ENCODE measurements around the gene FAU. TPM values are rescaled to one million over a fixed set of nuclear protein-coding genes. Genes with fewer than 3 reads are reported as not detected.

Gene FAU
- total RNA-seq = 496 and 642 TPM in 2 replicates

DNA sequence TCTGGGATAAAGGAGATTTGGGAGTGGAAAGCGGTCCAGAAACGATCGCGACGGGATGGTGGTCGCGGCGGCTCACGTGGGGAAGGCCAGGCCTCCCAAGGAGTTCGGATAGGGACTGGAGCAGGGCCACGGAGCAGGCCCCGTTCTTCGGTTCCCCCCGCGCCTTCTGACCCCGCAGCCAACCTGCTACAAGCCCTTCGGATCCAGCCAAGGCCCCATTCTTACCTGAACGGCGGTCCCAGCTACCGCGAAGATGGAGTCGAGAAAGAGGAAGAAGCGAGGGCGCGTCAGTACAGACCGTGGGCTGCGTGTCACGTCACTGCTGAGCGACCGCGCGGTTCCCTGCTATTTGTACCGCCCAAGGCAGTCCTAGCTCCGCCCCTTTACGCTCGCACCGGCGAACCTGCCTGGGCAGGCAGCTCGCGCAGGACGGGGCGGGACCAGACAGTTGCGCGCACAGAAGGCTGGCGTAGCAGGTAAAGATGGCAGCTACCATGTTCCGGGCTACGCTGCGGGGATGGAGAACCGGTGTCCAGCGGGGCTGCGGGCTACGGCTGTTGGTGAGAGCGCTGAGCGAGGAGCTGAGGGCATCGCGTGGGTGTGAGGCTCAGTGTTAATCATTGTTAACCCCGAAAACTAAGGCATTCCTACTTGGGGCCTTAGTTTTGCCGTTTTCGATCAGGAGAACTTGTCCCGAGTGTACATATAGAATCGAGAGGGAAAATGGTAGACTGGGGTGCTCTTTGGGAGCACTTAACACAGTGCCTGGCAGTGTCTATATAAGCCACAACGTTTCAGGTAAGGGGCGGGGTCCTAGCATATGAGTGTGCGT is at the start of gene FAU, which contains the start of gene MRPL49:
Gene FAU (minus strand): TSS at position 270 of the 832 bp plus-strand sequence. CDS start 321 bp downstream, outside the sequence.
Gene MRPL49 (plus strand): TSS at position 457 of the 832 bp plus-strand sequence. CDS start 26 bp downstream, at position 483.

DNA sequence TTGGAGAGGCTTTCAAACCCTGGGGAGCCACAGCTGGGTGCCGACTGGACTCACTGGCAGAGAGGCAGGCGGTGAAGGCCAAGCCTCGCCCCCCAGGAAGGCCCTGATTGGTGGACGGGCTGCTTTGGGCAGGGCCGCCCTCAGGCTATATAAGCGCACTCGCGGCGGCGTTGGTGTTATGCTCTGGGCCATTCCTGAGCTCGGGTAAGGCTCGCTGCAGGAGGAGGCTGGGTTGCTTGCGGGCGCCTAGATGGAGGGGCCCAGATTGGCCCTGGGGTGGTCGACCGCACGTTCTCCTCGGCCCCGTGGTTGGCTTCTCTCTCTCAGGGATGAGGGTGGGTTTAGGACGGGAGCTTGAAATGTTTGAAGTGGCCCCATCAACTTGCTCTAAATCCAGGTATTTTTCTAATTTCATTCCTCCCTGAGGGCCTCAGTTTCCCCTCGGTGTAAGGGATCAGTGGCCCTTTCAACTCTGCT is 48.2 kb upstream of the FAU start, which contains the start of gene SPDYC:
Gene SPDYC (plus strand): TSS at position 176 of the 477 bp plus-strand sequence. CDS start 1,125 bp downstream, outside the sequence.

DNA sequence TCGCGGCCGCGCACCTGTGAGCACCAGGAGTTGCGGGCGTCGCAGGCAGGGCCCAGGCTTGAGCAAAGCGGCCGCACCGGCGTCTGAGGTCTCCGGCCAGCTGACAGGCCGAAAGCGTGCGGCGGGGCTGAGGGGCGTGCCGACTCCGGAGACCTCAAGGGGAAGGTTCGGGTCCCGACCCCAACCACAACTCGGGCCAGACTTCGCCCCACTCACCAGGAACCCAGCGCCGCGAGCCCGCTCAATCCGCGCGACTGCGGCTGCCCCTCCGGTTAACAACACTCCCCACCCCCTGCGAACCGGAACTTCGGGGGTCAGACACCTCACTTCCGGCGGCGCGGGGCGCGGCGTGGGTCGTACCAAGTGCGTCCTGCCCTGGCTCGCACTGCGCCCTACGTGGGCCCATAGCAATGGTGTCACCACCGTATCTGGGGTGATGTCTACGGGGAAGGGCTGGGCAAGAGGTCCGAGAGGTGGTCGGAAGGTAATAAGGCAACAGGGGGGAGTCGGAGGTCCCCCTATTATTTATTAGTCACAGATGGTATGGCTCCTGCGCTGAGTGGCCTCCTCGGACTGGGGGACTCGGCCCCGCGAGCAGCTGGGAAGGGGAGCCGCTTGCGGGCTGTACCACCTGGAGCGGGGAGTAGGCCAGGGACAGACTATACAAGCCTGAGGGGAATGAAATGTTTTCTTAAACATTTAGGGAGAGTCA is 12.5 kb upstream of the FAU start, which contains the start of gene SYVN1:
Gene SYVN1 (minus strand): TSS at position 280 of the 712 bp plus-strand sequence. CDS start 918 bp downstream, outside the sequence.

DNA sequence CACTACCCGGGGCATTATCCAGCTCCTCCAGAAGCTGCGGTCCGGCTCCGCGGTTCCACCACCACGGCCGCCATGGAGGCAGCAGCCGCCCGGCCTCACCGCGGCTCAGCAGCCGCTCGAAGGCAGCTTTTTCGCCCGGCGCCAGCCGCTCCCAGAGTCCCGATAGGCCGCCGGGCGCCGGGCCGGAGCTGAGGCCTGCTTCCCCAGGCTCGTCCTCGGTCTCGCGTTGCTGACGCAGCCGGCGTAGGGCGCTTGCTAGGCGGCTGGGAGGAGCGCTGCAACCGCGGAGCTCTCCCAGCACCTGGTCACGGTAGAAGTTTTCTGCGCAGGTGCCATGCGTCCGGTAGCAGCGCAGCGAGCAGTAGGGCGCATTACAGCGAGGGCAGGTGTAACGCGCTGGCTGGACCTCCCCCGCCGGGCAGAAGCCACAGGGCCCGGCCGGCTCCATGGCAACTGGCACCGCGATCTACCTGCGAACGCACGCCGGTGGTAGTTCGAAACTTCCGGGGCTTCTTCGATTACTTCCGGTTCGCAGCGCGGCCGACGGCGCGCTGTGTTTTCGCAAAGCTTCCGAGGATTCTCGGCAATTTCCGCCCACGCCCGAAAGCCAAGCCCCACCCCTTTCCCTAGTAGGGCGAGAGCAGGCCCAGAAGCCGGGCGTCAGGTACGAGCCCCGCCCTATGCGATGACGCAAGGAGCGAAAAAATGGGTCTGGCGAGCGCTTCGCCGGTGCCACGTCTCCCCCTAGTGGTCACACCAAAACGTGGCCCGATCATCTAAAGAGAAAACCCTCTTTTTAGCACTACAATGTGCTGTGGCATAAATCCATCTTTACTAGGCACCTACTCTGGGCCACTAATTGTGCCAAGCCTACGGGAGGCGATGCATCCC is 4.5 kb downstream of the FAU start, which contains the start of gene ZNHIT2:
Gene ZNHIT2 (minus strand): TSS at position 496 of the 891 bp plus-strand sequence. CDS start 48 bp downstream, at position 448.

DNA sequence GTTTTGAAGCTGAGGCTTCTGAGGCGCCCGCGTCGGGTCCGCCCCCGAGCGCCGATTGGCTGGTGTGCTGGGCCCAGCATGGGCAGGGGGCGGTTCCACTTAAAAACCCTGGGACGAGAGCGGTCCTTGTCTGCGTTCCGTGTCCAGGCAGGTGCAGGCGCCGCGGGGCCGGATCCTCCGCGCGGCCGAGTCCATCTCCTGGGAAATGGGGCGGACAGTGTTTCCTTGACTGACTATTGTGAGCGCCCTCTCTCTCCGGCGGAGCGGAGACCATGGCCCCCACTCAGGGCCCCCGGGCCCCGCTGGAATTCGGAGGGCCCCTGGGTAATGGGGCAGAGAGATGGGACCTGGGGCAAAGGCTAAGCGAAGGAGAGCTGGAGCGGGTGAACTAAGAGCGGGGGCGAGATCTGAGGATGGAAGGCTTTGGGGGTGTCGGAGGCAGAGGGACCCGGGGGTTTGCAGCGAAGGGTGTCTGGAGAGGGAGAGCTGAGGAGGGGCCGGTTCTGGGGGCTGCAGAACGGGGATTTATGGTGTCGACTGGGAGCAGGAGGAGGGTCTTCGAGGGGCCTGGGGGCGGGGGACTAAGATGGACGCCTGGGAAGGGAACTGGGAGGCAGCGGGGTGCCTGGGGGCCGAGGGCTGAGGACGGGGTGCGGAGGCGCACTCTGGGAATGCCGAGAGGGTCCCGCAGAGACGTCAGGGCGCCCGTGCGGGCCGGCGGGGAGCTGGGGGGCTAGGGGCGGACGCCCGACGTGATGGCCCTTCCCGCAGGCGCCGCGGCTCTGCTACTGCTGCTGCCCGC is 10.0 kb downstream of the FAU start, which contains the start of gene TM7SF2:
Gene TM7SF2 (plus strand): TSS at position 129 of the 802 bp plus-strand sequence. CDS start 144 bp downstream, at position 273.

DNA sequence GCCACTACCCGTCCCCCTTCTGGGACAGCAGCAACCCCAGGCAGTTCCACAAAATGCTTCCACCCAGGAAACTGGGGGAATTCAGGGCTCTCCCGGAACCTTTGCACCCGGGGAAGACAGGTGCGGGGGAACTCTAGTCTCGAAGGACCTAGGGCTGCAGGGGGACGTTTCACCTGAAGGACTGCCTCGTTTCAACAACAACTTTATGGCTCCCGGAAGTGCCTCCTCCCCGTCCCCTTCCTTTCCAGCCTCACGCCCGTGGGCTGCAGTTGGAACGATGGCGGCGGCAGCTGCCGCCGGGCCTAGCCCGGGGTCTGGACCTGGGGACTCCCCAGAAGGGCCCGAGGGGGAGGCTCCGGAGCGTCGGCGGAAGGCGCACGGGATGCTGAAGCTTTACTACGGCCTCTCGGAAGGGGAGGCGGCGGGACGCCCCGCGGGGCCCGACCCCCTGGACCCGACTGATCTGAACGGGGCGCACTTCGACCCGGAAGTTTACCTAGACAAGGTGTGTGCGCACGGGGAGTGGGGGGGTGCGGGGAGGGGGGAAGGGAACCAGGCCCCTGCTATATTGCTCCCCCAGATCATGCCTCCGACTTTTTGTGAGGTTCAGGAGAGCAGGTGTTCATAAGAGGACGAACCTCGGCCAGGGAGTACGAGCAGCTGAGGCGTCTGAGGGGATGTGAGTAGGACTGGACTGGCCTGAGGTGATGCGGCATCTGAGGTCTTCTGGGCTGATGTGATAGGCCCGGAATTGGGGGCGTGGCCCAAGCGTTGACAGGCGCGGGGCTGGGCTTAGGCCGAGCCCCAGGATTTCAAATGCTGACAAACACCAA is 25.7 kb downstream of the FAU start, which contains the start of gene VPS51:
Gene VPS51 (plus strand): TSS at position 241 of the 833 bp plus-strand sequence. CDS start 37 bp downstream, at position 278.

DNA sequence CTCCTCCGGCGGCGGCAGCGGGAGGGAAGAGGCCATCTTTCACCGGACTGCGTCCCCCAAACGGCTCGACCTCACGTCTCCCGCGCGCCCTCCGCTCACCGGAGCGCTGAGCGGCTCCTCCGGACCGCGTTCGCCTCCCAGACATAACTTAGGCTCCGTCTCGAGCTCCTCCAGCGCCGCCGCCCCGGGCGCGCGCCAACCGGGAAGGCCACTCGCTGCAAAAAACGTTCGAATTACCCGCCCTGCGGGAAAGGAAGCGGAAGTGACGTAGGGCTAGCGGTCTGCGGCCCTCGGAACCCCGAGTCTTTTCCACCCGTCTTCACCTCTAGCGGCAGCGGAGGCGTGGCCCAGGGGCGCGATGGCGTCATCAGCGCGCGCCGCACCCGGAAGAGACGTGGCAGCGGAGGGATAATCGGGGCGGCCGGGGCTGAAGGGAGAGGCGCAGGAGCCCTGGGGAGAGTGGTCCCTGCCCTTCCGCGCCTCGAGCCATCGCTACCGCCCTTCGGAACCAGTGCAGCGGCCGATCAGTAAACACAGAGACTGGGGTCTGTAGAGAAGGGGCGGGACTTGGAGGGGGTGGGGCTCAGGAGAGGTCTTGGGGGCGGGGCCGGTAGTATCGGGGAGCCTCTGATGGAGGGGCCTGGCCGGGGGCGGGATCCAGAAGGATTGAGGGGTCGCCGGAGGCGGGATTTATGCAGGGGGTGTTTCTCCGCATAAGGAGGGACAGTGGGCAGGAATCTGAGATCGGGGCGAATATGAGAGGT is 37.9 kb downstream of the FAU start, which contains the start of the genes CDCA5 and ZFPL1:
Gene CDCA5 (minus strand): TSS at position 207 of the 764 bp plus-strand sequence. CDS start 62 bp downstream, at position 145.
Gene ZFPL1 (plus strand): TSS at position 389 of the 764 bp plus-strand sequence. CDS start 477 bp downstream, outside the sequence.

Other genes starting within 250 kb of the FAU start
- 92.0 and 131 TPM in 2 replicates for gene EHD1, start 243.5 kb downstream of the FAU start, total RNA-seq
- gene ATG2A, start 204.9 kb downstream of the FAU start, total RNA-seq = 16.2 and 18.5 TPM in 2 replicates
- gene PPP2R5B, start 197.4 kb downstream of the FAU start, total RNA-seq = 16.4 and 28.7 TPM in 2 replicates
- not detected in 2 replicates for gene GPHA2, start 186.2 kb downstream of the FAU start, total RNA-seq
- not detected in 2 replicates for gene MAJIN, start 150.0 kb downstream of the FAU start, total RNA-seq
- gene BATF2, start 125.2 kb downstream of the FAU start, total RNA-seq = 0.19 and 0.31 TPM in 2 replicates
- gene ARL2, start 108.0 kb downstream of the FAU start, total RNA-seq = 157 and 167 TPM in 2 replicates
- gene SNX15, start 94.7 kb downstream of the FAU start, total RNA-seq = 18.7 and 21.1 TPM in 2 replicates
- 20.9 and 37.1 TPM in 2 replicates for gene SAC3D1, start 80.9 kb downstream of the FAU start, total RNA-seq
- gene NAALADL1, start 63.6 kb downstream of the FAU start, total RNA-seq = 13.0 and 32.8 TPM in 2 replicates
- gene CDCA5, start 38.1 kb downstream of the FAU start, total RNA-seq = 7.2 and 25.9 TPM in 2 replicates
- gene ZFPL1, start 37.9 kb downstream of the FAU start, total RNA-seq = 51.1 and 54.4 TPM in 2 replicates
- 185 and 355 TPM in 2 replicates for gene VPS51, start 25.9 kb downstream of the FAU start, total RNA-seq
- 9.6 and 18.6 TPM in 2 replicates for gene TM7SF2, start 10.3 kb downstream of the FAU start, total RNA-seq
- 19.8 and 31.6 TPM in 2 replicates for gene ZNHIT2, start 4.4 kb downstream of the FAU start, total RNA-seq
- 57.9 and 90.9 TPM in 2 replicates for gene MRPL49, start 187 bp upstream of the FAU start, total RNA-seq
- 16.4 and 16.6 TPM in 2 replicates for gene SYVN1, start 12.4 kb upstream of the FAU start, total RNA-seq
- gene SPDYC, start 48.1 kb upstream of the FAU start, total RNA-seq = not detected in 2 replicates
- 363 and 398 TPM in 2 replicates for gene CAPN1, start 59.8 kb upstream of the FAU start, total RNA-seq
- gene POLA2, start 139.8 kb upstream of the FAU start, total RNA-seq = 4.6 and 21.3 TPM in 2 replicates
- 22.4 and 27.5 TPM in 2 replicates for gene CDC42EP2, start 192.7 kb upstream of the FAU start, total RNA-seq
- 23.7 and 26.5 TPM in 2 replicates for gene DPF2, start 211.7 kb upstream of the FAU start, total RNA-seq
- gene TIGD3, start 232.6 kb upstream of the FAU start, total RNA-seq = 0.08 TPM in 1 of 2 replicates, not detected in the other

Data from hair follicular keratinocyte (primary cell).